OCI-LY1 (cell line): ENCODE measurements around the gene PDK2.

Source experiments
- H2AFZ ChIP-seq: fragments of 200-600 bp; sonication (generic), shearing (Covaris generic); 2 replicates; pipeline ENCODE4 v1.6.0; 2014; ENCODE audit warnings: antibody characterized with exemption, mild to moderate bottlenecking, low read length
- H3F3A ChIP-seq: fragments of 200-600 bp; sonication (generic), shearing (Covaris generic); 2 replicates; pipeline ENCODE4 v1.6.0; 2014; ENCODE audit warnings: mild to moderate bottlenecking, antibody characterized with exemption, low read length, moderate library complexity; ENCODE audit not compliant: insufficient read depth
- H3K27ac ChIP-seq: fragments of 200-600 bp; sonication (generic); 2 replicates; pipeline ENCODE4 v1.5.1; 2014; ENCODE audit warnings: low read length, mixed run types, mild to moderate bottlenecking, low read depth; ENCODE audit not compliant: poor library complexity, severe bottlenecking
- H3K27me3 ChIP-seq: fragments of 200-600 bp; sonication (generic); 2 replicates; pipeline ENCODE4 v1.6.0; 2014; ENCODE audit warnings: antibody characterized with exemption, mild to moderate bottlenecking, low read length, moderate library complexity; ENCODE audit not compliant: insufficient read depth
- H3K36me3 ChIP-seq: fragments of 200-600 bp; sonication (generic); 2 replicates; pipeline ENCODE4 v1.6.1; 2014; ENCODE audit warnings: mild to moderate bottlenecking, antibody characterized with exemption, low read length, moderate library complexity, mixed read lengths; ENCODE audit not compliant: insufficient read depth
- H3K4me1 ChIP-seq: fragments of 200-600 bp; sonication (generic); 2 replicates; pipeline ENCODE4 v1.5.1; 2014; ENCODE audit warnings: mild to moderate bottlenecking, low read length, moderate library complexity; ENCODE audit not compliant: insufficient read depth, severe bottlenecking
- H3K4me2 ChIP-seq: fragments of 200-600 bp; sonication (generic), shearing (Covaris generic); 2 replicates; pipeline ENCODE4 v1.6.1; 2014; ENCODE audit warnings: low read length
- H3K4me3 ChIP-seq: fragments of 200-600 bp; sonication (generic); 2 replicates; pipeline ENCODE4 v1.5.1; 2014; ENCODE audit warnings: low read length, low read depth, mild to moderate bottlenecking, mixed read lengths; ENCODE audit not compliant: poor library complexity, severe bottlenecking
- H3K79me2 ChIP-seq: fragments of 200-600 bp; shearing (Covaris generic); 2 replicates; pipeline ENCODE4 v1.6.1; 2016; ENCODE audit warnings: mixed run types, low read length, mixed read lengths; ENCODE audit not compliant: insufficient read depth
- H3K9ac ChIP-seq: fragments of 200-600 bp; sonication (generic), shearing (Covaris generic); 2 replicates; pipeline ENCODE4 v1.6.1; 2014; ENCODE audit warnings: mild to moderate bottlenecking, low read length, mixed read lengths
- H3K9me2 ChIP-seq: fragments of 200-600 bp; sonication (generic), shearing (Covaris generic); 2 replicates; pipeline ENCODE4 v1.6.1; 2014; ENCODE audit warnings: low read depth, mild to moderate bottlenecking, low read length, mixed read lengths
- H3K9me3 ChIP-seq: fragments of 200-600 bp; shearing (Covaris generic); 2 replicates; pipeline ENCODE4 v1.6.1; 2014; ENCODE audit warnings: low read length, mixed read lengths
- H4K20me1 ChIP-seq: fragments of 200-600 bp; sonication (generic), shearing (Covaris generic); 2 replicates; pipeline ENCODE4 v1.6.0; 2016; ENCODE audit warnings: mild to moderate bottlenecking, low read length; ENCODE audit not compliant: insufficient read depth
- EZH2 ChIP-seq: fragments of 200-600 bp; sonication (generic), shearing (Covaris generic); IDR thresholded peaks from 2 replicates; pipeline ENCODE4 v1.8.0; 2017; ENCODE audit warnings: borderline replicate concordance, mixed run types, mild to moderate bottlenecking, antibody characterized with exemption, low read length, moderate library complexity, mixed read lengths
- TF ChIP-seq, protein P1 (sequence below): fragments of 200-600 bp; sonication (generic), shearing (Covaris generic); IDR thresholded peaks from 2 replicates; pipeline ENCODE4 v1.5.1; 2017; ENCODE audit warnings: mild to moderate bottlenecking, antibody characterized with exemption, low read length, moderate library complexity, mixed read lengths

Gene PDK2

DNA sequence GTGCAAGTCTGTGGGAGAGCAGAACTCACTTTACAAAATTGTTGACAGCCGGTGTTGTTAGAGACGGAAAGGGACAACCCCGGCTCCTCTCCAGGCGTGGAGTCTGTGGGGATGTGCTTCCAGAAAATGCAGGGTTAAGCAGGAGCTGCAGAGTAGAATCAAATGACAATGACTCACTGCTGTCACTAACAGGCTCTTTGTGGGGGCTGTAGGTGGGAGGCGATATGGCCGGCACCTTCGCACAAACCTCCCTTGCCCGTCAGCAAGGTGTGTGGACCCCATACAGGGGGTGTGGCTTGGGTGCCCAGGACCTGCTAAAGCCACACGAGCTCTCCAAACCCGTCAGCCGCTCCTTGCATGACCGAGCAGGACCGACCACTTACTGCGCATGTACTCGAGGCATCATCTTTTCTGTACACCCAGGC is 5.8 kb downstream of the PDK2 start:
- H3K4me2 ChIP-seq, result no peak overlapping the region

DNA sequence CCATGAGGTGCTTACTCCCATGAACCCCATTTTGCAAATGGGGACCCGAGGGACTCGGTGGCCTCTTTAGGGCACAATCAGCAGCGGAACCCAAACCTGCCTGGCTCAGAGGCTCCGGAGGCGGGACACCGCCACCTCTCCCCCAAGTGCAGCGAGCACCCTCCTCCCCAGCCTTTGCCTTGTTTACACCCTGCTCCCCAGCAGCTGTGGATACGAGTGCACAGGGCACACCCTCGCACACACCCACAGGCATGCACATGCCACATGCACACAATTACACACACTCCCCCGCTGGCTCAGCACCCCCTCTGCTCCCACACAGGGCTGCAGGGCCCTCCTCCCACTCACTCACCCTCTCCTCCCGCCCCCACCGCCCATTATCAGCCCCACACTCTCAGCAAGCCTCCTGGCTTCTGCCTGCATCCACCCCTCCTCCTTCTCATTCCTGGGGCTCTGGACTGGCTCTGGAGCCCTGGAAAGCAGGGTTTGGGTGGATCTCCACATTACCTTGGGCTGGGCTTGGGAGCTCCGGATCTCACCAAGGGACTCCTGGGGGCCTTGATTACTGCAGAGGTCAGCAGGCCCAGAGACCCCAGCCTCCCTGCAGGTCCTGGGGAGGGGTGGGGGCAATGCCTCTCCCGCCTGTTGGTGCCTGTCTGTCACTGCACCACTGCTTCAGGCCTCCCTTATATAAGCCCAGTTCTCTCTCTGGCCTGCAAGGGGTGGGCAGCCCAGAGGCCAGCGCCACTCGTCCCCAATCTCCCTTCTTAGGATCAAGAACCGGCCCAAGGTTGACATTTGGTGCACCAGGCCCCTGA is 6.4 kb downstream of the PDK2 start:
- Histone ChIP-seq H4K20me1 (no peaks in the 10 kb centered on the region), H3K4me1 (no peaks in the 10 kb centered on the region), H3K27ac (no peak overlapping the region), H3K9me3 (no peaks in the 10 kb centered on the region), H3K4me2 (no peak overlapping the region), H3K4me3 (no peak overlapping the region), H3K36me3 (no peaks in the 10 kb centered on the region), H2AFZ (no peak overlapping the region), H3F3A (no peaks in the 10 kb centered on the region), H3K9me2 (no peaks in the 10 kb centered on the region), H3K79me2 (no peaks in the 10 kb centered on the region), H3K9ac (no peak overlapping the region), H3K27me3 (no peaks in the 10 kb centered on the region)
- TF ChIP-seq EZH2, result no peak
- TF ChIP-seq, protein P1, sequence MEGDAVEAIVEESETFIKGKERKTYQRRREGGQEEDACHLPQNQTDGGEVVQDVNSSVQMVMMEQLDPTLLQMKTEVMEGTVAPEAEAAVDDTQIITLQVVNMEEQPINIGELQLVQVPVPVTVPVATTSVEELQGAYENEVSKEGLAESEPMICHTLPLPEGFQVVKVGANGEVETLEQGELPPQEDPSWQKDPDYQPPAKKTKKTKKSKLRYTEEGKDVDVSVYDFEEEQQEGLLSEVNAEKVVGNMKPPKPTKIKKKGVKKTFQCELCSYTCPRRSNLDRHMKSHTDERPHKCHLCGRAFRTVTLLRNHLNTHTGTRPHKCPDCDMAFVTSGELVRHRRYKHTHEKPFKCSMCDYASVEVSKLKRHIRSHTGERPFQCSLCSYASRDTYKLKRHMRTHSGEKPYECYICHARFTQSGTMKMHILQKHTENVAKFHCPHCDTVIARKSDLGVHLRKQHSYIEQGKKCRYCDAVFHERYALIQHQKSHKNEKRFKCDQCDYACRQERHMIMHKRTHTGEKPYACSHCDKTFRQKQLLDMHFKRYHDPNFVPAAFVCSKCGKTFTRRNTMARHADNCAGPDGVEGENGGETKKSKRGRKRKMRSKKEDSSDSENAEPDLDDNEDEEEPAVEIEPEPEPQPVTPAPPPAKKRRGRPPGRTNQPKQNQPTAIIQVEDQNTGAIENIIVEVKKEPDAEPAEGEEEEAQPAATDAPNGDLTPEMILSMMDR, result no peak

More for the DNA sequence above, 5.8 kb downstream of the PDK2 start:
- Histone ChIP-seq H3K9me3 (no peaks in the 10 kb centered on the region), H2AFZ (no peak overlapping the region), H3K27me3 (no peaks in the 10 kb centered on the region), H3K9ac (no peak overlapping the region), H3K4me3 (no peak overlapping the region), H3K36me3 (no peaks in the 10 kb centered on the region), H3K27ac (no peak overlapping the region), H3K9me2 (no peaks in the 10 kb centered on the region), H3K79me2 (no peaks in the 10 kb centered on the region), H4K20me1 (no peaks in the 10 kb centered on the region), H3F3A (no peaks in the 10 kb centered on the region), H3K4me1 (peaks cover 4% of the 10 kb centered on the region)
- TF ChIP-seq EZH2, result no peak
- TF ChIP-seq, protein P1, result no peak

DNA sequence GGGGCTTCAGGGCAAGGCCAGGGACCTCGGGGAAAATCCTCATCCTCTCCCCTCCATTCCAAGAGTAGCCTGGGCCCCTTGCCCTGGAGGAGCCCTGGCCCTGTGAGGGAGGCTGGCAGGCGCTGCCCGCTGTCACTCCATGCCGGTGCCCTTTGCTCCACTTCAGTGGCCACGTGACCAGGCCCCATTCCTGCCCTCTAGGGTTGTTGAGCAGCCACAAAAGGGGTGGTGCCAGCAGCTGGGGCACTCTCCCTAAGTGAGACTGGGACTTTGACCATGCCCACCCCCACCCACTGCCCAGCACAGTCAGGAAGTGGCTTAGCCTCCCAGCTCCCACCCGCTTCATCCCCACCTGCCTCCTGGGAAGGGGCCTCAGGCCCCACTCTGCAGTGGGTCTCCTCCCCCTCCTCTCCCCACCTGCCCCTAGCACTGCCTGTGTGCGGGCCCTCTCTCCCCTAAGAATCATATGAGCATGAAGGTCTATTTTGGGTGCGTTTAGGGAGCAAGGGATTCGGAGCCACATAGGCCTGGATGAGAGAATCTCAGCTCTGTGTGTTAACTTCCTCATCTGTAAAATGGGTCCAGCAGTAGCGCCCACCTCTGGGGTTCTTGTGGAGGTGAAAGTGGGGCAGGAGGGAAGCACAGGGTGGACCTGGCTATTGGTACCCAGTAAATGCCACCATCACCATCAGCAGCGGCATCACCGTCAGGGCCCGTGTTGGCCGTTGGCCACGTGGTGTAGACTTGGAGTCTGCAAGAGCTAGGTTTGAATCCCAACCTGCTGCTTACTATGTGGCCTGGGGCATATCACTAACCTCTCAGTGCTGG is 7.2 kb downstream of the PDK2 start:
- H3K9me3 ChIP-seq, result no peaks in the 10 kb centered on the region
- no peaks in the 10 kb centered on the region for H3K4me1 ChIP-seq
- H3K9me2 ChIP-seq, result no peaks in the 10 kb centered on the region
- H3K27me3 ChIP-seq, result no peaks in the 10 kb centered on the region
- no peak overlapping the region for H3K4me3 ChIP-seq
- H3K9ac ChIP-seq, result no peak overlapping the region
- H3F3A ChIP-seq, result no peaks in the 10 kb centered on the region
- H4K20me1 ChIP-seq, result no peaks in the 10 kb centered on the region
- no peaks in the 10 kb centered on the region for H3K36me3 ChIP-seq
- no peak for TF ChIP-seq EZH2
- TF ChIP-seq, protein P1, result no peak
- no peak overlapping the region for H3K27ac ChIP-seq
- no peak overlapping the region for H2AFZ ChIP-seq
- H3K4me2 ChIP-seq, result no peak overlapping the region
- no peaks in the 10 kb centered on the region for H3K79me2 ChIP-seq
